Neural cell (in vitro differentiated cells): ENCODE data around the gene HLA-E. TPM values are rescaled to one million over a fixed set of nuclear protein-coding genes. Genes with fewer than 3 reads are reported as not detected.
A peak's percentile ranks its signal among the peaks of the same experiment; 100 is the strongest.
"Not testable (repeated sequence)": the region's sequence is repeated elsewhere in the genome, so short reads cannot be mapped to it uniquely, and the experiment has no call there.

Experiments
- H2AFZ ChIP-seq: fragments of 200-600, 300-800 bp; sonication (generic), shearing (Covaris generic); 2 replicates; pipeline ENCODE4 v1.6.0; 2014; ENCODE audit warnings: low read depth, mild to moderate bottlenecking, antibody characterized with exemption, low read length, moderate library complexity
- H3F3A ChIP-seq: fragments of 200-600 bp; shearing (Covaris generic); 2 replicates; pipeline ENCODE4 v1.6.1; 2016; ENCODE audit warnings: mild to moderate bottlenecking, moderate library complexity, mixed read lengths, antibody characterized with exemption, low read length; ENCODE audit not compliant: insufficient read depth, poor library complexity, severe bottlenecking
- H3K27ac ChIP-seq: fragments of 200-600, 300-800 bp; sonication (generic), shearing (Covaris generic); 2 replicates; pipeline ENCODE4 v1.5.1; 2014; ENCODE audit warnings: mild to moderate bottlenecking, low read length, moderate library complexity
- H3K27me3 ChIP-seq: fragments of 300-800, 200-600 bp; sonication (generic), shearing (Covaris generic); 2 replicates; pipeline ENCODE4 v1.6.0; 2014; ENCODE audit warnings: mild to moderate bottlenecking, low read depth, low read length, moderate library complexity; ENCODE audit not compliant: insufficient read depth
- H3K36me3 ChIP-seq: fragments of 300-800, 200-600 bp; sonication (generic), shearing (Covaris generic); 2 replicates; pipeline ENCODE4 v1.5.1; 2014; ENCODE audit warnings: mild to moderate bottlenecking, antibody characterized with exemption, low read length, moderate library complexity; ENCODE audit not compliant: insufficient read depth
- H3K4me2 ChIP-seq: fragments of 300-800, 200-600 bp; sonication (generic), shearing (Covaris generic); 2 replicates; pipeline ENCODE4 v1.6.0; 2014; ENCODE audit warnings: mild to moderate bottlenecking, low read length
- H3K4me3 ChIP-seq: fragments of 300-800, 200-600 bp; sonication (generic), shearing (Covaris generic); 2 replicates; pipeline ENCODE4 v1.5.1; 2014; ENCODE audit warnings: mild to moderate bottlenecking, low read length, moderate library complexity
- H3K79me2 ChIP-seq: fragments of 200-600 bp; shearing (Covaris generic); replicated peaks from 2 replicates; pipeline ENCODE4 v1.6.0; 2014; ENCODE audit warnings: mild to moderate bottlenecking, low read length, moderate library complexity; ENCODE audit not compliant: insufficient read depth
- H3K9ac ChIP-seq: fragments of 300-800, 200-600 bp; sonication (generic), shearing (Covaris generic); 2 replicates; pipeline ENCODE4 v1.6.1; 2016; ENCODE audit warnings: mild to moderate bottlenecking, low read length, mixed read lengths
- H3K9me2 ChIP-seq: fragments of 200-600 bp; shearing (Covaris generic); 2 replicates; pipeline ENCODE4 v1.6.1; 2016; ENCODE audit warnings: mild to moderate bottlenecking, low read length, mixed read lengths; ENCODE audit not compliant: insufficient read depth
- H3K9me3 ChIP-seq: fragments of 200-600, 300-800 bp; sonication (generic), shearing (Covaris generic); 2 replicates; pipeline ENCODE4 v1.6.1; 2016; ENCODE audit warnings: mild to moderate bottlenecking, mixed run types, low read length, moderate library complexity, mixed read lengths
- H4K20me1 ChIP-seq: fragments of 200-600 bp; shearing (Covaris generic); 2 replicates; pipeline ENCODE4 v1.6.1; 2016; ENCODE audit warnings: mild to moderate bottlenecking, mixed run types; ENCODE audit not compliant: insufficient read depth
- EP300 ChIP-seq: fragments of 450-650 bp; conservative IDR thresholded peaks from 2 replicates; pipeline ENCODE4 v1.6.1; 2014; ENCODE audit warnings: antibody characterized with exemption, mild to moderate bottlenecking, moderate library complexity; ENCODE audit not compliant: poor library complexity, severe bottlenecking
- EZH2 ChIP-seq: fragments of 200-600, 300-800 bp; shearing (Covaris generic), sonication (generic); IDR thresholded peaks from 2 replicates; pipeline ENCODE4 v1.6.1; 2014; ENCODE audit warnings: antibody characterized with exemption, low read length, borderline replicate concordance, mild to moderate bottlenecking; ENCODE audit not compliant: insufficient read depth, poor library complexity, severe bottlenecking
- MXI1 ChIP-seq: fragments of 450-650 bp; conservative IDR thresholded peaks from 2 replicates; pipeline ENCODE4 v1.6.1; 2014; ENCODE audit warnings: antibody characterized with exemption, mild to moderate bottlenecking; ENCODE audit not compliant: poor library complexity, severe bottlenecking
- RAD21 ChIP-seq: fragments of 450-650 bp; conservative IDR thresholded peaks from 2 replicates; pipeline ENCODE4 v1.6.1; 2014; ENCODE audit warnings: antibody characterized with exemption, mild to moderate bottlenecking, moderate library complexity
- SMC3 ChIP-seq: fragments of 450-650 bp; conservative IDR thresholded peaks from 2 replicates; pipeline ENCODE4 v1.6.1; 2014; ENCODE audit warnings: antibody characterized with exemption, mild to moderate bottlenecking, moderate library complexity; ENCODE audit not compliant: poor library complexity
- TAF1 ChIP-seq: IDR thresholded peaks from 2 replicates; pipeline ENCODE4 v1.6.1; 2012; ENCODE audit warnings: low read depth
- polyA plus RNA-seq: library from polyadenylated mRNA; depleted of rRNA; stranded (reverse); fragments of >200 nt; gene quantifications from 2 replicates; pipeline ENCODE4 v1.2.3, GENCODE V29; 2014
- TF ChIP-seq, protein P1 (sequence below): fragments of 450-650 bp; IDR thresholded peaks from 2 replicates; pipeline ENCODE4 v1.5.1; 2014; ENCODE audit warnings: antibody characterized with exemption, mild to moderate bottlenecking, moderate library complexity; ENCODE audit not compliant: poor library complexity, severe bottlenecking
- TF ChIP-seq, protein P2 (sequence below): IDR thresholded peaks from 2 replicates; pipeline ENCODE4 v1.6.1; 2012; ENCODE audit warnings: borderline replicate concordance

Gene HLA-E
- polyA plus RNA-seq, 1 donor from 2014 or later = 0.51 TPM

DNA sequence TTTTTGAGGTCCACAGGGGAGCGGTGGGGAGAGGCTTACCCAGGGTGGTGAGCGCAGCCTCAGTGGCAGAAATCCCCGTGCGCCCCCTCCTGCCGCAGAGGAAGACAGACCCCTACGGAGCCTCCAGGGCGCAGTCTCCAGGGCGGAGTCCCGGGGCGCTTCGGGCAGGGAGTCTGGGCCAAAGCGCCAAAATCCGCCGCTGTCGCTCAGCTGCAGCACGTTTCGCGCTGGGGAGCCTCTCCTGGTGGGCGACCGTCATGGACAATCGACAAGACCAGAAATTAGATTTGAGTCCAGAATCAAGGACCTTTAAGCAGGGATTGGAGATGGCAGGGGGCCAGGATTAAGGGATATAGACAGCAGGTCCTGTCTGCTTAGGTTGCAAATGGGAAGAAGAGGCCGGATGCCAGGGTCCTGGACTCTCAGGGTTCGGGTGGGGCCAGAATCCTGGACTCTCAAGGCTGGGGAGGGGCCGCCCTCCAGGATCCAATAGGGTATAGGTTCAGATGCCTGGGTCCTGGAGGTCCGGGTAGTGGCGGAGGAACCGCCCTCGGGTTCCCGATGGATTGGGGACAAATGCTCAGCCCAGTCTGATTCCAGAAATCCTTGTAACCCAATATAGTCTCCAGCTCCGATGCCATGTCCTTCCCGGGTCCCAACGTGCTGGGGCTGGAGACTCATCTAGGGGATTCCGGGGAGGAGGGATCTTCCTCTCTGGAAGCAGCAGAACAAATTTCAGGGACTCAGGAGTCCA lies 7.9 kb upstream of the HLA-E start:
- Histone ChIP-seq H2AFZ (no peak overlapping the region), H3K36me3 (no peaks in the 10 kb centered on the region), H3K9me3 (no peaks in the 10 kb centered on the region), H3K4me3 (no peak overlapping the region), H3K4me2 (no peak overlapping the region), H3F3A (no peaks in the 10 kb centered on the region), H3K9me2 (no peaks in the 10 kb centered on the region), H3K9ac (no peak overlapping the region), H3K27ac (no peak overlapping the region), H3K79me2 (no peaks in the 10 kb centered on the region), H4K20me1 (no peaks in the 10 kb centered on the region), H3K27me3 (peaks cover 38% of the 10 kb centered on the region)
- TF ChIP-seq, protein P1, sequence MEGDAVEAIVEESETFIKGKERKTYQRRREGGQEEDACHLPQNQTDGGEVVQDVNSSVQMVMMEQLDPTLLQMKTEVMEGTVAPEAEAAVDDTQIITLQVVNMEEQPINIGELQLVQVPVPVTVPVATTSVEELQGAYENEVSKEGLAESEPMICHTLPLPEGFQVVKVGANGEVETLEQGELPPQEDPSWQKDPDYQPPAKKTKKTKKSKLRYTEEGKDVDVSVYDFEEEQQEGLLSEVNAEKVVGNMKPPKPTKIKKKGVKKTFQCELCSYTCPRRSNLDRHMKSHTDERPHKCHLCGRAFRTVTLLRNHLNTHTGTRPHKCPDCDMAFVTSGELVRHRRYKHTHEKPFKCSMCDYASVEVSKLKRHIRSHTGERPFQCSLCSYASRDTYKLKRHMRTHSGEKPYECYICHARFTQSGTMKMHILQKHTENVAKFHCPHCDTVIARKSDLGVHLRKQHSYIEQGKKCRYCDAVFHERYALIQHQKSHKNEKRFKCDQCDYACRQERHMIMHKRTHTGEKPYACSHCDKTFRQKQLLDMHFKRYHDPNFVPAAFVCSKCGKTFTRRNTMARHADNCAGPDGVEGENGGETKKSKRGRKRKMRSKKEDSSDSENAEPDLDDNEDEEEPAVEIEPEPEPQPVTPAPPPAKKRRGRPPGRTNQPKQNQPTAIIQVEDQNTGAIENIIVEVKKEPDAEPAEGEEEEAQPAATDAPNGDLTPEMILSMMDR = no peak
- no peak for TF ChIP-seq TAF1
- no peak for TF ChIP-seq EZH2
- no peak for TF ChIP-seq MXI1
- TF ChIP-seq RAD21 = no peak
- TF ChIP-seq, protein P2, sequence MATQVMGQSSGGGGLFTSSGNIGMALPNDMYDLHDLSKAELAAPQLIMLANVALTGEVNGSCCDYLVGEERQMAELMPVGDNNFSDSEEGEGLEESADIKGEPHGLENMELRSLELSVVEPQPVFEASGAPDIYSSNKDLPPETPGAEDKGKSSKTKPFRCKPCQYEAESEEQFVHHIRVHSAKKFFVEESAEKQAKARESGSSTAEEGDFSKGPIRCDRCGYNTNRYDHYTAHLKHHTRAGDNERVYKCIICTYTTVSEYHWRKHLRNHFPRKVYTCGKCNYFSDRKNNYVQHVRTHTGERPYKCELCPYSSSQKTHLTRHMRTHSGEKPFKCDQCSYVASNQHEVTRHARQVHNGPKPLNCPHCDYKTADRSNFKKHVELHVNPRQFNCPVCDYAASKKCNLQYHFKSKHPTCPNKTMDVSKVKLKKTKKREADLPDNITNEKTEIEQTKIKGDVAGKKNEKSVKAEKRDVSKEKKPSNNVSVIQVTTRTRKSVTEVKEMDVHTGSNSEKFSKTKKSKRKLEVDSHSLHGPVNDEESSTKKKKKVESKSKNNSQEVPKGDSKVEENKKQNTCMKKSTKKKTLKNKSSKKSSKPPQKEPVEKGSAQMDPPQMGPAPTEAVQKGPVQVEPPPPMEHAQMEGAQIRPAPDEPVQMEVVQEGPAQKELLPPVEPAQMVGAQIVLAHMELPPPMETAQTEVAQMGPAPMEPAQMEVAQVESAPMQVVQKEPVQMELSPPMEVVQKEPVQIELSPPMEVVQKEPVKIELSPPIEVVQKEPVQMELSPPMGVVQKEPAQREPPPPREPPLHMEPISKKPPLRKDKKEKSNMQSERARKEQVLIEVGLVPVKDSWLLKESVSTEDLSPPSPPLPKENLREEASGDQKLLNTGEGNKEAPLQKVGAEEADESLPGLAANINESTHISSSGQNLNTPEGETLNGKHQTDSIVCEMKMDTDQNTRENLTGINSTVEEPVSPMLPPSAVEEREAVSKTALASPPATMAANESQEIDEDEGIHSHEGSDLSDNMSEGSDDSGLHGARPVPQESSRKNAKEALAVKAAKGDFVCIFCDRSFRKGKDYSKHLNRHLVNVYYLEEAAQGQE = no peak
- TF ChIP-seq SMC3 = no peak
- TF ChIP-seq EP300 = no peak

GRCh38 chr6:30481965-30482644 lies 7.2 kb upstream of the HLA-E start:
- H3K9me2 ChIP-seq, H2AFZ ChIP-seq, H3K4me3 ChIP-seq, H4K20me1 ChIP-seq, H3F3A ChIP-seq, H3K36me3 ChIP-seq, H3K4me2 ChIP-seq, H3K27ac ChIP-seq, H3K9ac ChIP-seq, H3K79me2 ChIP-seq, H3K9me3 ChIP-seq: not testable (repeated sequence)
- peaks cover 38% of the 10 kb centered on the region for H3K27me3 ChIP-seq
- TF ChIP-seq, protein P1 = peak; percentile 71
- TF ChIP-seq RAD21 (peak; percentile 70), SMC3 (peak; percentile 63)
